OCI-LY7 (cell line): ENCODE measurements around the gene BAZ1A. TPM values are rescaled to one million over a fixed set of nuclear protein-coding genes. Genes with fewer than 3 reads are reported as not detected.

ENCODE experiments used
- BruUV-seq: library from RNA; stranded (reverse); fragments of 400-500 nt; replicated peaks from 2 replicates; lab custom pipeline; 2021; lab: Mats Ljungman, UMichigan
- CTCF ChIA-PET: fragments of 300-600 bp; sonication (Branson Sonifier 250); formaldehyde crosslinking; loops from one replicate; lab custom pipeline; 2022; ENCODE audit warnings: antibody characterized with exemption; ENCODE audit not compliant: unreplicated experiment; lab: Charles Lee
- POLR2A ChIA-PET: fragments of 300-600 bp; sonication (Branson Sonifier 250); formaldehyde crosslinking; loops from one replicate; lab custom pipeline; 2022; ENCODE audit warnings: antibody characterized with exemption; lab: Charles Lee
- DNase-seq: peaks from one replicate; pipeline ENCODE4 v3.0.0-alpha.2; 2015; ENCODE audit warnings: low spot score
- H2AFZ ChIP-seq: fragments of 200-600 bp; sonication (generic), shearing (Covaris generic); 2 replicates; pipeline ENCODE4 v1.6.1; 2014; ENCODE audit warnings: mild to moderate bottlenecking, antibody characterized with exemption, low read length, moderate library complexity
- H3K27ac ChIP-seq: fragments of 200-600 bp; sonication (generic); 2 replicates; pipeline ENCODE4 v1.5.1; 2014; ENCODE audit warnings: mixed run types, low read depth, mild to moderate bottlenecking, moderate library complexity, low read length, inconsistent platforms; ENCODE audit not compliant: poor library complexity, severe bottlenecking
- H3K36me3 ChIP-seq: fragments of 200-600 bp; sonication (generic); 2 replicates; pipeline ENCODE4 v1.6.1; 2014; ENCODE audit warnings: mild to moderate bottlenecking, antibody characterized with exemption, low read length, moderate library complexity, mixed read lengths; ENCODE audit not compliant: insufficient read depth
- H3K4me1 ChIP-seq: fragments of 200-600 bp; sonication (generic); 2 replicates; pipeline ENCODE4 v1.5.1; 2014; ENCODE audit warnings: mild to moderate bottlenecking, low read length; ENCODE audit not compliant: insufficient read depth, poor library complexity, severe bottlenecking
- H3K4me2 ChIP-seq: fragments of 200-600 bp; sonication (generic); 2 replicates; pipeline ENCODE4 v1.6.1; 2014; ENCODE audit warnings: mild to moderate bottlenecking, low read length
- H3K4me3 ChIP-seq: fragments of 200-600 bp; sonication (generic); 2 replicates; pipeline ENCODE4 v1.5.1; 2014; ENCODE audit warnings: mild to moderate bottlenecking, low read depth, low read length; ENCODE audit not compliant: poor library complexity, severe bottlenecking
- H3K79me2 ChIP-seq: fragments of 200-600 bp; sonication (generic); 2 replicates; pipeline ENCODE4 v1.6.1; 2016; ENCODE audit warnings: low read depth, mild to moderate bottlenecking, low read length, moderate library complexity, mixed read lengths; ENCODE audit not compliant: insufficient read depth
- H3K9me2 ChIP-seq: fragments of 200-600 bp; sonication (generic); 2 replicates; pipeline ENCODE4 v1.6.1; 2016; ENCODE audit warnings: mild to moderate bottlenecking, low read length, mixed read lengths; ENCODE audit not compliant: insufficient read depth
- H3K9me3 ChIP-seq: fragments of 200-600 bp; sonication (generic); 2 replicates; pipeline ENCODE4 v1.6.1; 2014; ENCODE audit warnings: mild to moderate bottlenecking, mixed run types, low read length, mixed read lengths
- H4K20me1 ChIP-seq: fragments of 200-600 bp; sonication (generic); 2 replicates; pipeline ENCODE4 v1.6.1; 2014; ENCODE audit warnings: mild to moderate bottlenecking, antibody characterized with exemption, low read length, moderate library complexity, mixed read lengths; ENCODE audit not compliant: insufficient read depth
- CTCF ChIP-seq: fragments of 200-600 bp; sonication (generic); conservative IDR thresholded peaks from 2 replicates; pipeline ENCODE4 v1.5.1; 2014; ENCODE audit warnings: mild to moderate bottlenecking, antibody characterized with exemption, low read length, moderate library complexity, mixed read lengths
- EZH2phosphoT487 ChIP-seq: fragments of 200-600 bp; sonication (generic); IDR thresholded peaks from 2 replicates; pipeline ENCODE4 v1.6.1; 2018; ENCODE audit warnings: low read depth, borderline replicate concordance, mild to moderate bottlenecking, mixed run types, antibody characterized with exemption, low read length, moderate library complexity, mixed read lengths
- intact Hi-C: fragments of 100-400 bp; cut with micrococcal nuclease; formaldehyde crosslinking; loops from one replicate; pipeline ENCODE4 v1.10.0; 2022; ENCODE audit not compliant: unreplicated experiment
- total RNA-seq, 2 experiments: library from RNA; depleted of rRNA in 1 of 2; stranded (reverse); fragments of >200 nt in 1 of 2; shearing (Covaris generic) in 1 of 2; gene quantifications; 2 replicates each; pipeline ENCODE4 v1.2.3, GENCODE V29; 2014 to 2022

BAZ1A gene
- total RNA-seq, 2 experiments from 2014 or later, result 42.2 to 58.6 TPM

- DNase-seq, result no peak
- Histone ChIP-seq H3K4me2 (peak overlapping the region; percentile 23; the same call in 1 of the 2 replicates), H3K4me1 (peaks cover 21% of the 10 kb centered on the region), H3K4me3 (no peak overlapping the region), H3K9me3 (no peaks in the 10 kb centered on the region), H2AFZ (no peak overlapping the region), H3K79me2 (peaks cover 94% of the 10 kb centered on the region), H3K9me2 (no peaks in the 10 kb centered on the region), H3K36me3 (peaks cover 66% of the 10 kb centered on the region), H4K20me1 (peaks cover 30% of the 10 kb centered on the region), H3K27ac (no peak overlapping the region)
- no TSS peak for BruUV-seq
- CTCF ChIA-PET, result no interaction called here
- intact Hi-C loops, result no loop called here
- POLR2A ChIA-PET, result interaction anchor here (0.7 to 1.5 kb wide), 3 partner anchors 10 to 13 kb away, joined by 3 to 7 read pairs (median 4); no protein-coding TSS in a partner anchor
- TF ChIP-seq EZH2phosphoT487, result no peak
- TF ChIP-seq CTCF, result no peak
Measured at GRCh38 chr14:34867199-34867598, 8.0 kb downstream of the BAZ1A start.

GRCh38 chr14:34865889-34866574, 9.1 kb downstream of the BAZ1A start:
- POLR2A ChIA-PET, result interaction anchor here (0.6 to 1.5 kb wide), 4 partner anchors 11 to 162 kb away, joined by 3 to 4 read pairs (median 4); no protein-coding TSS in a partner anchor
- peaks cover 66% of the 10 kb centered on the region for H3K36me3 ChIP-seq
- intact Hi-C loops, result no loop called here
- no peaks in the 10 kb centered on the region for H3K9me2 ChIP-seq
- H3K4me1 ChIP-seq, result peaks cover 15% of the 10 kb centered on the region
- H2AFZ ChIP-seq, result no peak overlapping the region
- no TSS peak for BruUV-seq
- no peak for DNase-seq
- H3K4me2 ChIP-seq, result no peak overlapping the region
- no peak overlapping the region for H3K27ac ChIP-seq
- peak; percentile 61; the same call in 1 of the 2 replicates for TF ChIP-seq CTCF
- no peak for TF ChIP-seq EZH2phosphoT487
- peaks cover 94% of the 10 kb centered on the region for H3K79me2 ChIP-seq
- no peaks in the 10 kb centered on the region for H3K9me3 ChIP-seq
- peaks cover 32% of the 10 kb centered on the region for H4K20me1 ChIP-seq
- no peak overlapping the region for H3K4me3 ChIP-seq
- CTCF ChIA-PET, result no interaction called here

- TF ChIP-seq CTCF, result no peak
- no peak for TF ChIP-seq EZH2phosphoT487
- Histone ChIP-seq H3K36me3 (peaks cover 67% of the 10 kb centered on the region), H4K20me1 (peaks cover 24% of the 10 kb centered on the region), H3K4me1 (peaks cover 15% of the 10 kb centered on the region), H3K79me2 (peaks cover 79% of the 10 kb centered on the region), H3K9me2 (no peaks in the 10 kb centered on the region), H3K9me3 (no peaks in the 10 kb centered on the region), H3K4me3 (no peak overlapping the region), H3K27ac (no peak overlapping the region), H3K4me2 (no peak overlapping the region), H2AFZ (no peak overlapping the region)
- CTCF ChIA-PET, result no interaction called here
- POLR2A ChIA-PET, result interaction anchor here (0.7 kb wide), 1 partner anchor 32 kb away, joined by 4 read pairs; no protein-coding TSS in a partner anchor
- intact Hi-C loops, result no loop called here
- DNase-seq, result no peak
- no TSS peak for BruUV-seq
Measured at GRCh38 chr14:34863844-34864243, 11.3 kb downstream of the BAZ1A start.
